Stimulated activated naive CD8-positive, alpha-beta T cell treated with anti-CD3 and anti-CD28 coated beads, Interleukin-15, Interleukin-2, amounts not matched to agents 100 U/mL and 50 U/mL, for 24 hours (primary cell): ENCODE measurements around the gene LYVE1.

ENCODE experiments used
- ATAC-seq: fragments of 150-1000 bp; cut with Tn5 transposase; one replicate; pipeline ENCODE4 v1.10.0; 2021
- DNase-seq: peaks from one replicate; pipeline ENCODE4 v3.0.0; 2021

The LYVE1 gene

DNA sequence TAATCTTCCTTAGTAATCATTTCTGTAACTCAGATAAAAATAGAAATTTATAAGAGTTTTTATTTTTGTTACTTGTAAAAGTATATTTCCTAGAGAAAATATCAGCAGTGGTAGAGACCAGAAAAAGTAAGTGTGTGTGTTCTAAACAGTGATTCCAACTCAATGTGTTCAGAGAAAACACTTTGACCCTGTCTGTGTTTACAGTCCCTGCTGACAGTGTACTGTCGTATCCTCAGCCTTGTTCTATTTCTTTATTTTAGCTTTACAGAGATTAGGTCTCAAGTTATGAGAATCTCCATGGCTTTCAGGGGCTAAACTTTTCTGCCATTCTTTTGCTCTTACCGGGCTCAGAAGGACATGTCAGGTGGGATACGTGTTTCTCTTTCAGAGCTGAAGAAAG is 10.2 kb downstream of the LYVE1 start:
- no peak for ATAC-seq
- DNase-seq, result no peak

DNA sequence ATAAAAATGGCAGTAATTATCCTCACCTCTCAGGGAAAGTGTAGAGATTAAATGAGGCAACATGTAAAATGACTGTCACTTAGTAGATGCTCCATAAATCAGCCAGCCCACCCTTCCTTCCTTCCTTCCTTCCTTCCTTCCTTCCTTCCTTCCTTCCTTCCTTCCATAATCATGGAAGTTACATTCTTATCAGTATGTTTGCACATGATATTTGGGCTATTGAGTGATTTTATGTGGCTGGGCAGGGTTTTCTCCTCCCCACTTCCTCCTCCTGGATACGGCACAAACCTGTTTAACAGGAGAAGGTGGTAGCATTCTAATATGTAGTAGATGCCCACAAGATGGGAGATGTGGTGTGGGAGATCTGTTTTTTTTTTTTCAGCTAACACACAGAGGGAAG is 11.9 kb downstream of the LYVE1 start:
- DNase-seq (no peak), ATAC-seq (no peak)

DNA sequence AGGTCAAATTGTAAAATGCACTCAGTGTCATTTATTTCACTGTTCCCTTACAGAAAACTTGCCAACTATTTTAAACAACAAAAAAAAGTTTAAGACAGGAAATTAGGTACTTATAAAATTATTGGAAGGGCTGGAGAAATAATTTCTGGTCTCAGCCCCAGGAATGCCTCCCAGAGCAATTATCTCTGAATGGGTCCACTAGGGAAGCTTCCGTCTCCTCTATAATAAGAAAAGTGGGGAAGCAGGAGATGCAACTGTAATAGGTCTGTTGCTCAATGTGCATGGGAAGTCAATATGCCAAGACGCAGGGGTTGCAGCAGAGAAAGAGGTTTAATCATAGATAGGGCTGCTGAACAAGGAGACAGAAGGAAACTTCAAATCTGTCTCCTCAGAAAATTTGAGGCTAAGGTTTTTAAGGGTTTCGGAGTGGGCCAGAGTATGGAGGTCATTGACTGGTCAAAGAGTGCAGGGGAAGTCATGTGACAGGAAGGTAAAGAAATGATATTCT is 16.6 kb downstream of the LYVE1 start:
- no peak for ATAC-seq

DNA sequence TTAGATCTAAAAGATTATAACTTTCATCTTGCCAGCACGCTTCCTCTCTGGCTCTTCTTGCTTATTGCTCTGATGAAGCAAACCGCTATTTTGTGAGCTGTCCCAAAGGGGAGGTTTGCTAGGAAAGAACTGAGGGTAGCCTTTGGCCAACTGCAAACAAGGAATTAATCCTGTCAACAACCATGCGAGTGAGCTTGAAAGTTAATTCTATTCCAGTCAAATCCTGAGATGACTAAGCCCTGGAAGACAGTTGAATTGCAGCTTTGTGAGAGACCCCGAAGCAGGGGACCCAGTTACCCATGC is 17.2 kb downstream of the LYVE1 start:
- ATAC-seq (no peak), DNase-seq (no peak)

More for the DNA sequence above, 16.6 kb downstream of the LYVE1 start:
- no peak for DNase-seq

DNA sequence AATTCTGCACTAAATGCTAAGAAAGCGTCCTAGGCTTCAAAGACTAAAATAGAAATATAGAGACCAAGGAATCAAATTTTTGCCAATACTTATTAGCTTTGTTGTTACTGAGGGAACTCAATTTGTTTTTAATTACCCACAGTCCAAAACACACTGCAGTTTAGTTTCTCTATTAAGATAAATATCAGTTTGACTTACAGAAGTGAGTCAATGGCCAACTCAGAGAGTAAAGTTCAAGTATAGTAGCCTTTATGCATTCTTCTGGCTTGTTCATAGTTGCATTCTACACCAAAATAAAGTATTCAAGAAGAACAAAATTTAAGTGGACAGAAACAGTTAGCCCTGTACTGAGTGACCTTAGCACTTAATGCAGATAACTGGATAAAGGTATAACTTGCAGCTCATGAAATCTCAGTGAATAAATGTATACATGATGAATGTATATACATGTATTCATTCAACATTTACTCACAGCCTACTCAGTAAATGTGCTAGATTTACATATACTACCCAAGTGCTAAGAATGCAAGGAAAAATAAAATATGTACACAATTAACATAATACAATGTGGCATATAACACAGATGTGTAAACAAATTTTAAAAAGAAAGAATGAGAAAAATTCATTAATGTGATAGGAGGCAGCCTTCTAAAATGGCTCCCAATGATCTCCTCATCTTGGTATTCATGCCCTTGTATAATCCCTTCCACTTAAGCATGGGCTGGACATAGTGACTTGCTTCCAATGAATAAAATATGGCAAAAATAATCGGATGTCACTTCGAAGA is 17.8 kb downstream of the LYVE1 start:
- ATAC-seq, result no peak
- DNase-seq, result no peak

DNA sequence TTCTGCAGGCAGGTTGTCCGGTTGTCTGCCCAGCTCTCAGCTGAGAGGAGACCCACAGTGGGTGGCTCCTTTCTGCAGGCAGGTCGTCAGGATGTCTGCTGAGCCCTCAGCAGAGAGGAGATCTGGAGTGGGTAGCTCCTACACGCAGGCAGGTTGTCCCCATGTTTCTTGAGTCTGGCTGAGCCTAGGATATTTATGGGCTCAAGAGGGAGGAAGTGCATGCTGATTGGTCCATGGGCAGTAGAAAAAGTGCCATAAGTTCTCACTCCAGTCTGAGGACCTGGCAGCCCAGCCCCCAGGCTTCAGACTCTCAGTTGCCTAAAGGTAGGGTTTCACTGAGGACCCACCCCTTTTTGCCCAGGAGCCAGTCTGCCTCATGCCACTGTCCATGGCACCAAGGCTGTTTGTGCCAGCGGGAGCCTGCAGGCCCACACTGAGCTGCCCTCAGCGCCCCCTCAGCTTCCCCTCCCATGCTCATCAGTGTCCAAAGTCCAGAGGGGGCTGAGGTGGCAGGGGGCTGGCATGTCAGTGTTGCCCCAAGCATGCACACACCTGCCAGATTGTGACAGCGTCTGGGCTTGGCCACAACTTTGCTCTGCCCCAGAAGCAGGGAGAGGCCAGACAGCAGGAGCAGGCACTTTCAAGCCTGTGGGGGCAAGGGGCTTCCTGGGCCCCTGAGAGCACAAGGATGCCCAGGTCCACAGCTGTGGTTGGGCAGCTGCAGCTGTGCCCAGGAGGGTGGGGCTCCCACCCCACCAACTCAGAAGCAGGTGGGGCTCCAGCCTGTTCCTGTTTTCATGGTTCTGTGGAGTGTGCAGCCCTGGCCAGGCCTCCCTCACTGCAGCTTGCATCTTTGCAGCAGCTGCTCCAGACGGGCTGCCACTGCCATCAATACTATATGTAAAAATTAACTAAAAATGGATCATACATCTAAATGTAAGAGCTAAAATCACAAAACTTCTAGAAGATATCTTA is 23.7 kb downstream of the LYVE1 start:
- ATAC-seq (no peak), DNase-seq (no peak)

DNA sequence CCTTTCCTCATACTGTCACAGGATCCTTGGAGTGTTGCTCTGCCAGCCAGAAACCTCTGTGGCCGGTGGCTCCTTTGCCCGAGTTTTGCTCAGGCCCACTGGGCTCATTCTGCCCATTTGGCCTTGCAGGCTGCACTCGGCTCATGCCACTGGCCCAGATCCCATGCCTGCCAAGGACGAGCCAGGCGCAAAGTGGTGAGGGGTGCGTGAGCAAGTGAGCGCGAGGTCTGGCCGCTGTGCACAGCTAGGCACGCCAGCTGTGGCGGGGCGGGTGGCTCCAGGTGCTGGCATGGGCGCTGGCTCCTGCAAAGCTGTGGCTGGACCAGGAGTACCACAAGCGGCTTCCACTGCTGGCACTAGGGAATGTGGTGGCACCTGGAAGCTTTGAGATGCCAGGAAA is 24.7 kb downstream of the LYVE1 start:
- DNase-seq (no peak), ATAC-seq (no peak)

DNA sequence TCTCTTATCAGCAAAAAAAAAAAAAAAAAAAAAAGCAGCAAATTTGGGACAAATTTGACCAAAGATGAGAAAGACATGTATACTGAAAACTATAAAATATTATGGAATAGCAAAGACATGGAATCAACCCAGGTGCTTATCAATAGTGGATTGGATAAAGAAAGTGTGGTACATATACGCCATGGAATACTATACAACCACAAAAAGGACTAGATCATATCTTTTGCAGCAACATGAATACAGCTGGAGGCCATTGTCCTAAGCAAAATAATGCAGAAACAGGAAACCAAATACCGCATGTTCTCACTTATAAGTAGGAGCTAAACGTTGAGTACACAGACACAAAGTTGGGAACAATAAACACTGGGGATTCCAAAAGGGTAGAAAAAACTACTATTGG is 25.7 kb downstream of the LYVE1 start:
- ATAC-seq (no peak), DNase-seq (no peak)

DNA sequence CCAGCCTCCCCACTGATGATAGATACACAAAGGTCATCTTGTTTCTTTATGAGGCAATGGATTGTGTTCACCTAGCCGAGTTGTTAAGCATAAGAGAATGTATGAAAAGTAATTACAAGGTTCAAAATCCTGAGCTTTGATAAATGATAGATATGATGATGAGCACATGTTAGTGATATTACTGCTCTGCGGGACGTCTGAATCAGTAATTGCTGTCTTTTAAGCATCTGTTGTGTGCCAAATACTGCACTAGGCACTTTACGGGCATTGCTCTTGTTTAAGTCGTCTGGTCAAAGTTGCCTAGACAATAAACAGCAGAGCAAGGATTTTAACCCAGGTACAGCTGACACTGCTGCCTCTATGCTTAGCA is 26.9 kb downstream of the LYVE1 start:
- DNase-seq (no peak), ATAC-seq (no peak)

DNA sequence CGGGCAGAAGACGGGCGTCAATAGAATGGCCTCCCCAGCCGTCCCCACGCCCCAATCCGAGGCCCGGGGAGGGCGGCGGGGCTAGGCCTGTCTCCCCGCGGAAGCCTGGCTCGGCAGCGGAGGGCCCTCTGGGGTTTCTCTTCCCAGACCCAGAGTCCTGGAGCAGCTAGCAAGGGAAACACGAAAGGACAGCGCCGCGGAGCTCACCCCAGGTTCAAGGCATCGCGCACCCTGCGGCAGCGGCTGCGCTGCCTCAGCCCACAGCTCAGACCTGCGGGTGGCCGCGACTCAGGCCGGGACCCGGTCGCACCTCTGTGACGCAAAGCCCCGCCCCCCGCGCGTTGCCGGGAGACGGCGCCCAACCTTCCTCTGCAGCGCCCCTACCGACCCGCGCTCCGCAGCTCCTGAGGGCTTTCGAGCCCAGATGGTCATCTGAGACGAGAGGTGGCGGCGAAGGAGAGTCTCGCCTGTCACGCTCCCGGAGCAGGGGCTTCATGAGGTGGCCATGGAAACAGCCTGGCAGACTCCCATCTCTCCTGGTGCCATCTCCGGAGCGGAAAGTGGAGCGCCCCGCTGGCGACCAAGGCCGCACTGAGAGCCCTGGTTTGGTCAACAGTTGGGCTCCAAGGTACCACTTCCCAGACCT is 27.4 kb downstream of the LYVE1 start, which contains the start of gene RNF141:
Gene RNF141, minus strand, starts transcription at position 273 of the 646 bp plus-strand sequence. CDS start 7,029 bp downstream, outside the sequence.
- DNase-seq (peak; percentile 99), ATAC-seq (peak; percentile 98)

DNA sequence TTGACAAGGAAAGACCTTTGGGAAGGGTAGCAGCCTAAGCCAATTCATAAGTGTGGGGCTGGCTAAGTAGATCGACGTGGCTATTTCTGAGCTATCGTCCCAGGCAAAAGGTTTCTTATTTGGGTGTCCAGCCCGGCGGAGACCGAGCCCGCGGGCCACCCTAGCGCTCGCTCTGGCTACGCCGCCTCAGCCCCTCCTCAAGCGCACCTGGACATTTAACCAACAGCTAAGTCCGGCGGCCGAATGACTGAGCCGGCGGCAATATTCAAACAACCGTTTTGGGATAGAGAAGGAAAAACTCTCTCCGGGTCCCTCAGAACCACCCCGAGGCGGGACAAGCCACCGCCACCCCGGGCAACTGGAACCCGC is 27.9 kb downstream of the LYVE1 start:
- DNase-seq (no peak), ATAC-seq (peak; percentile 9)

DNA sequence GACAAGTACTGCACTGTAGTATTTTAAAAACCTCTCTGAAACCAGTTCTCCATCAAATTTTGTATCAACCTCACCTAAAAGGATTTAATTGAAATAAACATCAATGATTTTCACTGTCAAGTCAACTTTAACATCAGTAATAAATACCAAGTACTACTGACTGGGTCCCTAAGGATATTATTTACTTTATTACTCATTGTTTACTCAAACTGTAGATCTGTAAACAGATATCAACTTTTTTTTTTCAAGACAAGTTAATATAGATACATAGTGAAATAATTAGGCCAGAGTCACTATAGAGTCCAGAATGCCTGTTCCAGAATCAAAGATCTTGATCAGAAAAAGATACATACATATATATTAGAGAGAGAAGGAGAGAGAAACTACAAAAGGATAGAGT is 29.1 kb downstream of the LYVE1 start:
- ATAC-seq (no peak), DNase-seq (no peak)

DNA sequence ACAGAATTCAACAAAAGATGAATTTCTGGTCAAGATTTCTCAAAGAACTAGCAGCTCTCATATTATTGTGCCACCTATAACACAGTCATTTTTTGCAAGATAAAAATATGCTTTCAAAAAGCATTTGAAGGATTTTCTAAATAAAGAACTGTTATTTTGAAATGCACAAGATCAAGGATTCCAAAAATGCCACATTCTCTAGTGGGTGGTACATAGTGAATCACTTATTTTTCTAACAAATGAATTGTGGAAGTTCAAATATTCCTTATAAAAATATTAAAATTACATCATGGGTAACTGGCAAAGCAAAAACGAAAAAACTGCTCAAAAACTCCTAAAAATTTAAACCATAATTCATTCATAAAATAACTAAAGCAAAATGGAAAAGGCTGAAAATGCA is 29.5 kb downstream of the LYVE1 start:
- ATAC-seq (no peak), DNase-seq (no peak)

DNA sequence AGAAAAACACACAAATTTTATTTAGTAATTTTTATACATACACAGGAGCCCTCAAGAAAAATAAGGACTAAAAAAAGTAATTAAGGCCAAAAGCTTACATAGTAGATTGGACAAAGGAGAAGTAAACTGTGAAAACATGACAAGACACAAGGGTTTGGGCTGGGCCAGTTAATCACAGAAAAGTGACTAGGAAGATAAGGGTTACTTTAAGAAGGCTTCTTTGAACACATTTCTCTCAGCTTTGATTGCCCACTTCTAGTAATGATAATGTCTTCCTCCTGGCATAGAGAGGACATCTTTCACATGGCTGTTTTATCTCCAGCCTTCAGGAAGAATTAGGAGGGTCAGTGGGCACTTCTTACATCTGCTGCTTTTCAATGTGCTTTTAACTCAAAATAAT is 30.9 kb downstream of the LYVE1 start:
- DNase-seq, result no peak
- ATAC-seq, result no peak

DNA sequence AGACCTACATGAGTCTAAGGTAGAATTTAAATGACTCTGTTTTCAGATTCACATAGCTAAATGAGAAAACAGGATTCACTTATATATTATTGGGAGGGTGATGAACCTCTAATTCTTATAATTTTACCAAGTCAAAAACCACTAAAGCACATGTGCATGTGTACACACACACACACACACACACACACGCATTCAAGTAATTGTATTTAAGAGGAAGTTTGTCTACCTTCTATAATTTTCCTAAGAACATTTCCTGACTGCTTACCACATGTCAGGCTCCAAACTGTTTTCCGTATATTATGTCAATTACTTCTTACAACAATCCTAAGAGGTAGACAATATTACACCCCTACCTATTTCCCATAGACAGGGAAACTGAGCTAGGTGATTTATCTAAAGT is 34.1 kb downstream of the LYVE1 start:
- DNase-seq, result no peak
- no peak for ATAC-seq

DNA sequence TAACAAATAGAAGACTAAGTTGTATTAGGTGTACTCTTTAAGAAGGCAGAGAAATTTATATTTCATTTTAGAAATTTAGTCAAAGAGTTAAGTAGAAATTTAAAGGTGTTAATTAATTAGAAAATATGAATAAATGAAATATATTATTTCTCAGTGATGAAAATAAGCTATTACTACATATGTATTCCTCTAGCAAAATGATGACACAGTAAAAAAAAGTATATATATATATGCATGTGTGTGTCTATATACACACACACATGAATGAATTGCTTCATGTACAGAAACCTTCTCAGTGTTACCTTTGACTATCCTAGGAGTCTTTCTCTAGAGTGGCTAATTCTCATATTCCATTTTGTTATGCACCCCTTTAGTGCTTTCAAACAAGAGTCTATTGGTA is 35.1 kb downstream of the LYVE1 start:
- no peak for DNase-seq
- no peak for ATAC-seq

DNA sequence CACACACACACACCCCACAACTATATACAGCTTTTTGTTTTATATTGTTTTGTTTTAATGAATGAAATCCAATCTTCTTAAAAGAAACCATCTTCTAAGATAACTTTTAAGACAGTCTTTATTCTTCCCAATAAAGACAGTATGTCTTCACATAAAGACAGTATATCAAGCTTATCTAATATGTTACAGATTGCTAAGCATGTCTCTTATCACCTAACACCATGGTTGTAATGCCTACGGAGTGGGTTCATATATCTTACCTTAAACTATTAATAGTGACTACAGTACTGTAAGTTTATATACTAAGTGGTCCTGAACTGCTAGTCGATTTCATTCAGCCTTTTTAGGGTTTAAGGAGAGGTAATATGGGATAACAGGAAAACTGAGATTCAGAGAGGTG is 35.9 kb downstream of the LYVE1 start:
- DNase-seq, result no peak
- ATAC-seq, result no peak

DNA sequence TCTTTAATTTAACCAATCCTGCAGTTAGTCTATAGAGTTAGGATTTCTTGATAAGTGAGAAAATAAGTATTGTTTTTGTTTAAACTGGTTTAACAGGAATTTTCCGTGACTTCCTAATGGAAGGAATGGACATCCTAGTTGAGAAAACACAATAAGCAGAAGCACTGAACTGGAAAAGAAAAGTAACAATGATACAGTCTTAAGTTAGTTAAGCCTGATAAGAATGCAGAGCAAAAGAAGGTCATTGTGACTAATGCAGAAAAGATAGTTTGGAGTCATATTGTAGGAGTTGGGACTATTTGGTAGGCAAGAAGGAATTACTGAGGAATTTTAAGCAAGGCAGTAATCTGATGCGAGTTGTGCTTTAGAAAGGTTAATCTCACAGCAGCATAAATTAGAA is 39.2 kb downstream of the LYVE1 start:
- DNase-seq (no peak), ATAC-seq (no peak)

DNA sequence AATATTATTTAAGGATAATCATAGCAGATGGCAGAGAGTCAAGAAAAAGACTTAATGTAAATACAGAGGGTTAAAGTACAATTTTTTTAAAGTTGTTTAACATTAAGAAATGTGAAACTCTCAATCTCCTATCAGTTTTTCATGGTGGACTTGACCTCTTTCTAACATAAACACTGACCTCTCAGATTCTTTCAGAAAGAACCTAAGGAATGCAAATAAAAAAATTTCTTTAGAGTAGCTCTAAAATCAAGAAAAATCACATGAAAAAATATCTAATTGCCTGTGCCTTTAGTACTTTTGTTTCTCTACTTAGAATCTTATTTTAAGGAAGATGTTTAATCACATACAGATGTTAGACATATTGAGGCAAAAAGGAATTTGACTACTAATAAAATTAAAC is 40.3 kb downstream of the LYVE1 start:
- no peak for DNase-seq
- ATAC-seq, result no peak

DNA sequence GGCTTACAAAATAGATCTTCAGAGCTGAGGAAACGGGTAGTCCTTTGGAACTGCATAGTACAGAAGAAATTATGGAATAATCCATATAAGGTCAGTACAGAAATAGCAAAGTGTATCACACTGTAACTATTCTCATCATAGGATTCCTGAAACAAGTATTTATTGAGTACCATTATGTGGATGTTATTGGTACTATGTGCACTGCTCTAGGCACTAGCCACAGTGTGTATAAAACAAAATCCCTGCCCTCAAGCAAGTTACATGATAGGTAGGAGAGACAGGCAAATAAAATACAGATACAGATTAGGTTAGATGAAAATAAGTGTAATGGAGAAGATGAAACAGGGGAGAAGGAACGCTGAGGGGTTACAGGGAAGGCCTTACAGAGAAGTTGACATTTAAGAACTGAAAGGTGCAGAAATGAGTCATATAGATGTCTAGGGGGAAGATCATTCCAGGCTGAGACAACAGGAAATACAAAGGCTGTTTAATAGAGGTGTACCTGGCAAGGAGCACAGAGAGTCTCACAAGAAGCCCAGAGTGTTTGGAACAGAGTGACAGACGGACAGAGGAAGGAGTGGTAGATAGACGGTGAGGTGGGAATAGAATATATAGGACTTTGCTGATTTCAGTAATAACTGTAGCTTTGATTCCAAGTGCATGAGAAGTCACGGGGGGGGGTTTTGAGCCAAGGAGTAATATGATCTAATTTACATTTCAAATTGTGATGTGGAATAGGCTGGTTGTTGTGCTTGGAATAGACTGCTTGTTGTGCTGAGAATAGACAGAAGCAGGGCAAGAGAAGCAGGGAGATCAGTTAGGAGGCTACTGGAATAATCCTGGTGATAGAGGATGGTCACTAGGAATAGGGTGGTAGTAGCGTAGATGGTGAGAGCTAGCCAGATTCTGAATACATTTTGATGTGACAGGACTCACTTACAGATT is 41.2 kb downstream of the LYVE1 start:
- DNase-seq, result no peak
- ATAC-seq, result peak; percentile 97

DNA sequence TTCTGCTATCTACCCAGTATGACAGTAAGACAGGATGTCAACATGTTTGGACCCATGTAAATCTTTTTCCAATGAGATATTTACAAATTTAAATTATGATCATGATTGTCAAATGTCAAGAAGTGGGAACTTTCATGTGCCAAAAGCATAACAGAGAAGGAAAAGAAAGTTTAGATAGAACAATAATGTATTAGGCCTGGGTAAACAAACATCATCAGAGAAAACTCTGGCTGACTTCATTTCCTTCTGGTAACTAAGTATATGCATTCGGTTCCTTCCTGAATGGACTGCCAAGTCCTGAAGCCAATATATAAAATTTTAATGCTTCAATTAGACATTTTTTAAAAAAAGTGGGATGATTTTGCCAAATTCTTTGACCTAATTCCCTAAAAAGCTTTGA is 44.0 kb downstream of the LYVE1 start:
- ATAC-seq, result no peak
- DNase-seq, result no peak

DNA sequence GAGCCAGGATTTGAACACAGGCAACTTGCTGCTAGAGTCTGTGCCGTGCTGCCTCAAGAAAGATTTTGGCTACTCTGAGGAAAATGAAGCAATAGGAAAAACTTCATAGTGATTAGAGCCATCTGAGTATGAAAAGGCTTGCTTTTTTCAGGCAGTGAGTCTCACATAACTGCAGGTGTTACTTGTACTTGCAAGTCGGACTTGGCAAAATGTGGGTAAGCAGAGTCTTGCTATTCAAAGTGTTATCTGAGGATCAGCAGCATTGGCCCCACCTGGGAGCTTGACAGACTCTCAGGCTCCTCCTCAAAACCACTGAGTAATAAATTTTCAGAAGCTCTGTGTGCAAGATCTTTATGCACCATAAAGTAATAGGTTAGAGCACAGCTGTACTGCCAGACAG is 45.5 kb downstream of the LYVE1 start:
- ATAC-seq (no peak), DNase-seq (no peak)
